Parathyroid adenoma (tissue), 2 donors: ENCODE measurements around the gene MRC1.

Experiments
- H2AFZ ChIP-seq: fragments of 300-600 bp; sonication (generic); one replicate; pipeline ENCODE4 v1.7.0; 2017; ENCODE audit warnings: antibody characterized with exemption, mild to moderate bottlenecking
- H3K27ac ChIP-seq: fragments of 300-600 bp; sonication (generic); one replicate; pipeline ENCODE4 v1.7.0; 2017
- H3K27me3 ChIP-seq: fragments of 300-600 bp; sonication (generic); one replicate; pipeline ENCODE4 v1.7.0; 2017; ENCODE audit warnings: low read length; ENCODE audit not compliant: control insufficient read depth, insufficient read depth
- H3K36me3 ChIP-seq: fragments of 300-600 bp; sonication (generic); one replicate; pipeline ENCODE4 v1.7.0; 2017; ENCODE audit warnings: low read length; ENCODE audit not compliant: control insufficient read depth, insufficient read depth
- H3K4me1 ChIP-seq: fragments of 300-600 bp; sonication (generic); one replicate; pipeline ENCODE4 v1.7.0; 2017; ENCODE audit warnings: control low read depth
- H3K4me2 ChIP-seq: fragments of 300-600 bp; sonication (generic); one replicate; pipeline ENCODE4 v1.7.0; 2017; ENCODE audit warnings: low read length
- H3K4me3 ChIP-seq: fragments of 300-600 bp; sonication (generic); one replicate; pipeline ENCODE4 v1.7.0; 2017; ENCODE audit warnings: low read depth, low read length
- H3K79me2 ChIP-seq: fragments of 300-600 bp; sonication (generic); one replicate; pipeline ENCODE4 v1.7.0; 2017; ENCODE audit warnings: control low read depth
- H3K9ac ChIP-seq: fragments of 300-600 bp; sonication (generic); one replicate; pipeline ENCODE4 v1.7.0; 2017; ENCODE audit warnings: mild to moderate bottlenecking
- H3K9me3 ChIP-seq: fragments of 300-600 bp; sonication (generic); one replicate; pipeline ENCODE4 v1.7.0; 2017; ENCODE audit warnings: low read length; ENCODE audit not compliant: control insufficient read depth
- CTCF ChIP-seq: fragments of 300-600 bp; sonication (generic); IDR thresholded peaks from one replicate; pipeline ENCODE4 v1.7.0; 2017; ENCODE audit warnings: antibody characterized with exemption, mild to moderate bottlenecking
- donor health status: primary hyperparathyroidism.

MRC1 gene

DNA sequence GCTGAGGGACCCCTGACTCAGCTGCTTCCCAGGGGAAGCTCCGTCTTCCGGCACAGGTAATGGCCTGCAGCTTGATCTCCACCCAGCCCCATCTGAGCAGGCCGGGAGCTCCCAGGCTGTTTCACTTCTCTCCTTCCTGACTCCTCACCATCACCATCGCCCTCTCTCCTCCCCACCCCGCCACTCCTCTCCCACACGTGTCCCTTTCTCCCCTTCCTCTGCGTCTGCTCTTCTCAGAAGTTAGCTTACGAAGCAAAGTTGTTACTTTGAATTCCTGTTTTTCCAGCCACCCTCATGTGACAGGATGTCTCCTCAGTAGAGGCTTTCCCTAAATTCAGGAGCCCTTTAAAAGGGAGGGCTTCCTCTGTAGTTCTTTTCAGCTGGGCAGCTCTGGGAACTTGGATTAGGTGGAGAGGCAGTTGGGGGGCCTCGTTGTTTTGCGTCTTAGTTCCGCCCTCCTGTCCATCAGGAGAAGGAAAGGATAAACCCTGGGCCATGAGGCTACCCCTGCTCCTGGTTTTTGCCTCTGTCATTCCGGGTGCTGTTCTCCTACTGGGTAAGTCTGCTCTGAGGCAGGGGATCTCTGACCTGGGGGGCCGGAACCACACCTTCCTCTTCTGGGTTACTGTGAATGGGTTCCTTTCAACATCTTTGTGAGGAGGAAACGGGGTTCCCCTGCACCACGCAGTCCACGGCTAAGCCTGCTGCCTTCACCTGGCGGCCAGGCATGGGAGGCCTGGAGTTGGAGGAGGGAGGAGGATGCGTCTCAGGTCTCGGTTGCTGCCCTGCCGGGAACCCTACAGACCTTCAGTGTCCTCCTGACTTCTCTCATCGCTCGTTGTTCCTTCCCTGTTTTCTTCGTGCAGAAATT, at the start of gene MRC1:
Gene MRC1 (plus strand): TSS at position 378 of the 871 bp plus-strand sequence. CDS start 118 bp downstream, at position 496.
- no peak within 1 kb of the TSS for H3K4me3 ChIP-seq
- no peaks in the 10 kb centered on the region for H3K79me2 ChIP-seq
- no peaks in the 10 kb centered on the region for H3K4me1 ChIP-seq
- H2AFZ ChIP-seq: no peak within 1 kb of the TSS
- H3K36me3 ChIP-seq: no peaks in the 10 kb centered on the region
- H3K4me2 ChIP-seq: no peak within 1 kb of the TSS
- H3K9me3 ChIP-seq: no peaks in the 10 kb centered on the region
- H3K27ac ChIP-seq: no peak within 1 kb of the TSS
- no peak within 1 kb of the TSS for H3K9ac ChIP-seq
- no peak for TF ChIP-seq CTCF
- H3K27me3 ChIP-seq: no peaks in the 10 kb centered on the region

DNA sequence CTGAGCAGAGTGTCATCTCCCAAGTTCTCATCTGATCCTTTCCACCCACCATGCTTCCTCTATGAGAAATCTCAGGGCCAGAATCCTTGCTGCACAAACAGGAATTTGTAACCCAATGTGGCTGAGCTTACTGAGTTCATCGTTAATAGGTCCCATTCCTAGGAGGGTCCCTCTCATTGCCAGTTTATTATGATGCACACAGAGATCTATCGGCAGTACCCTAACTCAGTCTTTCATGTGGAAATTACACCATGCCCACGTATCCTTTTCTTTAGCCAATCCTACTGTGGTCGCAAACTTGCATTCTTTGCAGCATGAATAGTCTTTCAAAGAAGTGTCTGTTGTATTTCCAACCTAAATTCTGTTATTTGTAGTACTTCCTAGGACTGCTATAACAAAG, 45.0 kb upstream of the MRC1 start:
- H3K4me2 ChIP-seq: no peak overlapping the region
- no peak overlapping the region for H3K4me3 ChIP-seq
- H3K79me2 ChIP-seq: no peaks in the 10 kb centered on the region
- H3K27ac ChIP-seq: no peak overlapping the region
- H3K27me3 ChIP-seq: no peaks in the 10 kb centered on the region
- no peaks in the 10 kb centered on the region for H3K9me3 ChIP-seq
- H3K9ac ChIP-seq: no peak overlapping the region
- H3K4me1 ChIP-seq: no peaks in the 10 kb centered on the region
- no peak for TF ChIP-seq CTCF
- H2AFZ ChIP-seq: no peak overlapping the region
- no peaks in the 10 kb centered on the region for H3K36me3 ChIP-seq

DNA sequence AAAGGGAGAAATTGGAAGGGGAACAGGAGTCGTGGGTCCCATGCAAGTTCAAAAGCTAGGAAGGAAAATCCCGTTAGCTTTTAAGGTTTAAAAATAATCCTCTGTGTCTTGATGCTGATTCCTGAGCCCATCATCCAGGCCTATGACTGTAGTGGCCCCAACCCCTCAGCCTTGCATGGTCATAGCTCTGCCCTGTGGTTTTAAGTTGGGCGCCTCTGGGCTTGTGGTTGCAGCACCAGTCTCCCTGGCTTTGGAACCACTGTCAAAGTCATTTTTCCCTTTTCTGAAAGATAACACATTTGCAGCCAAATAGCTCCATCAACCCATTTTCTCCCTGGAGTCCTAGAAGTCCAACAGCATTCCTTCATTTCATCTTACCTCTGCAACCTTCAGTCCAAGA, 43.5 kb upstream of the MRC1 start:
- Histone ChIP-seq H2AFZ (no peak overlapping the region), H3K27ac (no peak overlapping the region), H3K4me2 (no peak overlapping the region), H3K9me3 (no peaks in the 10 kb centered on the region), H3K36me3 (no peaks in the 10 kb centered on the region), H3K9ac (no peak overlapping the region), H3K79me2 (no peaks in the 10 kb centered on the region), H3K4me3 (no peak overlapping the region), H3K27me3 (no peaks in the 10 kb centered on the region), H3K4me1 (no peaks in the 10 kb centered on the region)
- TF ChIP-seq CTCF: no peak

GRCh38 chr10:17766731-17767130, 42.4 kb upstream of the MRC1 start:
- H3K27ac ChIP-seq: no peak overlapping the region
- TF ChIP-seq CTCF: no peak

DNA sequence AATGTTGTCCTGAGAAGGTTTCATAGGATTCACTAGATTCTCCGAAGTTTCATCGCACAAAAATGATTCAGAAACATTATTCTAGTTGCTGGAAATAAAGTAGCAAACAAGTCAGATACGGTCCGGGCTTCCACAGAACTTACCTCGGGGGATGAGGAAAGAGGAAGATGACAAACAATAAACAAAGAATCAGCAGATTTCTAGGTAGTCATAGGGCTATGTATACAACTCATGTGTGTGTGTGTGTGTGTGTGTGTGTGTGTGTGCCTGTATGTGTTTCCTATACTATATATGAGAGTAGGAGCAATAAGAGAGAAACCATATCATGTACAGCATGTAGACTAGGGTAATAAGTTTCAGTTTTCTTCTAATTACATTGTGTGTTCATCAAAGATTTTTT, 40.7 kb upstream of the MRC1 start:
- no peaks in the 10 kb centered on the region for H3K79me2 ChIP-seq
- H3K9me3 ChIP-seq: no peaks in the 10 kb centered on the region
- no peak overlapping the region for H2AFZ ChIP-seq
- no peaks in the 10 kb centered on the region for H3K36me3 ChIP-seq
- H3K9ac ChIP-seq: no peak overlapping the region
- no peak overlapping the region for H3K27ac ChIP-seq
- no peak overlapping the region for H3K4me3 ChIP-seq
- TF ChIP-seq CTCF: no peak
- H3K4me2 ChIP-seq: no peak overlapping the region
- H3K27me3 ChIP-seq: no peaks in the 10 kb centered on the region
- no peaks in the 10 kb centered on the region for H3K4me1 ChIP-seq

More at GRCh38 chr10:17766731-17767130, 42.4 kb upstream of the MRC1 start:
- Histone ChIP-seq H3K4me1 (no peaks in the 10 kb centered on the region), H3K27me3 (no peaks in the 10 kb centered on the region), H3K79me2 (no peaks in the 10 kb centered on the region), H3K36me3 (no peaks in the 10 kb centered on the region), H2AFZ (no peak overlapping the region), H3K9me3 (no peaks in the 10 kb centered on the region), H3K4me3 (no peak overlapping the region), H3K4me2 (no peak overlapping the region), H3K9ac (no peak overlapping the region)
